GM23248 (cell line): ENCODE data around the gene LCE1C. TPM values are rescaled to one million over a fixed set of nuclear protein-coding genes. Genes with fewer than 3 reads are reported as not detected.

Experiments
- DNase-seq: peaks from one replicate; pipeline ENCODE4 v3.0.0-alpha.2; 2015
- H2AFZ ChIP-seq: fragments of 200-600 bp; sonication (generic); 2 replicates; pipeline ENCODE4 v1.6.1; 2016; ENCODE audit warnings: antibody characterized with exemption
- H3F3A ChIP-seq: fragments of 200-600 bp; sonication (generic); 2 replicates; pipeline ENCODE4 v1.6.1; 2016; ENCODE audit warnings: mild to moderate bottlenecking, antibody characterized with exemption, mixed run types; ENCODE audit not compliant: insufficient read depth
- H3K27ac ChIP-seq: fragments of 200-600 bp; sonication (generic); 2 replicates; pipeline ENCODE4 v1.5.1; 2016; ENCODE audit warnings: mild to moderate bottlenecking
- H3K27me3 ChIP-seq: fragments of 200-600 bp; sonication (generic); replicated peaks from 2 replicates; pipeline ENCODE4 v1.6.1; 2016; ENCODE audit warnings: mild to moderate bottlenecking; ENCODE audit not compliant: insufficient read depth
- H3K36me3 ChIP-seq: fragments of 200-600 bp; sonication (generic); 2 replicates; pipeline ENCODE4 v1.6.1; 2016; ENCODE audit warnings: low read depth, mild to moderate bottlenecking
- H3K4me1 ChIP-seq: fragments of 200-600 bp; sonication (generic); 2 replicates; pipeline ENCODE4 v1.6.1; 2016; ENCODE audit warnings: mild to moderate bottlenecking; ENCODE audit not compliant: insufficient read depth
- H3K4me2 ChIP-seq: fragments of 200-600 bp; sonication (generic); one replicate; pipeline ENCODE4 v1.6.1; 2016; ENCODE audit warnings: mild to moderate bottlenecking; ENCODE audit not compliant: unreplicated experiment
- H3K4me3 ChIP-seq: fragments of 200-600 bp; sonication (generic); 2 replicates; pipeline ENCODE4 v1.5.1; 2016; ENCODE audit warnings: mild to moderate bottlenecking
- H3K79me2 ChIP-seq: fragments of 200-600 bp; sonication (generic); 2 replicates; pipeline ENCODE4 v1.6.1; 2016; ENCODE audit warnings: mild to moderate bottlenecking; ENCODE audit not compliant: insufficient read depth
- H3K9ac ChIP-seq: fragments of 200-600 bp; sonication (generic); 2 replicates; pipeline ENCODE4 v1.6.1; 2016; ENCODE audit warnings: mild to moderate bottlenecking
- H3K9me2 ChIP-seq: fragments of 200-600 bp; sonication (generic); 2 replicates; pipeline ENCODE4 v1.6.1; 2016; ENCODE audit warnings: mixed run types, mild to moderate bottlenecking, moderate library complexity; ENCODE audit not compliant: insufficient read depth
- H3K9me3 ChIP-seq: fragments of 200-600 bp; sonication (generic); one replicate; pipeline ENCODE4 v1.6.1; 2017; ENCODE audit warnings: low read depth
- H4K20me1 ChIP-seq: fragments of 200-600 bp; sonication (generic); 2 replicates; pipeline ENCODE4 v1.6.0; 2016; ENCODE audit not compliant: insufficient read depth
- EZH2 ChIP-seq: fragments of 200-600 bp; sonication (generic); IDR thresholded peaks from 2 replicates; pipeline ENCODE4 v1.6.1; 2018; ENCODE audit warnings: antibody characterized with exemption, mild to moderate bottlenecking; ENCODE audit not compliant: insufficient read depth, poor library complexity, severe bottlenecking
- EZH2phosphoT487 ChIP-seq: fragments of 200-600 bp; sonication (generic); IDR thresholded peaks from 2 replicates; pipeline ENCODE4 v1.6.1; 2018; ENCODE audit warnings: antibody characterized with exemption, moderate library complexity, mild to moderate bottlenecking, low read depth; ENCODE audit not compliant: insufficient read depth
- WGBS, 2 experiments: methylation state at CpG; one replicate each; pipeline ENCODE4 v1.1.6; 2015 to 2017; ENCODE audit warnings: low lambda C conversion rate in 2 of 2, low coverage in 1 of 2; ENCODE audit errors: missing lambda C conversion rate in 2 of 2; 5-methylcytosine and 5-hydroxymethylcytosine counted together
- in situ Hi-C: fragments of 300-500 bp; cut with MboI; formaldehyde crosslinking; loops from 2 replicates; pipeline ENCODE4 v1.15.0; 2020
- polyA plus RNA-seq: library from polyadenylated mRNA; unstranded; fragments of >200 nt; fragmentation: Nextera tagmentation; extraction: Ambion mirVana; gene quantifications from 2 replicates; pipeline ENCODE4 v1.2.1, GENCODE V29; 2016
- total RNA-seq: library from RNA; depleted of rRNA; stranded (reverse); fragments of >200 nt; shearing (Covaris generic); gene quantifications from 2 replicates; pipeline ENCODE4 v1.2.3, GENCODE V29; 2014

The LCE1C gene
- total and polyA plus RNA-seq, 2 experiments from 2014 or later: not detected

GRCh38 chr1:152768847-152769533, 37.5 kb downstream of the LCE1C start:
- Histone ChIP-seq H3K36me3 (no peaks in the 10 kb centered on the region), H3K4me2 (peak overlapping the region; percentile 21), H3K9me2 (no peaks in the 10 kb centered on the region), H3F3A (peaks cover 18% of the 10 kb centered on the region), H4K20me1 (no peaks in the 10 kb centered on the region), H3K4me3 (no peak overlapping the region), H3K79me2 (no peaks in the 10 kb centered on the region), H3K4me1 (peaks cover 27% of the 10 kb centered on the region), H3K9ac (peak overlapping the region; percentile 43; the same call in 1 of the 2 replicates), H2AFZ (peak overlapping the region; percentile 20), H3K27me3 (no peaks in the 10 kb centered on the region), H3K27ac (peak overlapping the region; percentile 77), H3K9me3 (no peaks in the 10 kb centered on the region)
- in situ Hi-C loops: no loop called here
- TF ChIP-seq EZH2phosphoT487: no peak
- no peak for TF ChIP-seq EZH2
- WGBS, 2 experiments: 19 to 20% methylated on average over 8 of the region's 8 CpGs
- DNase-seq: peak; percentile 84

GRCh38 chr1:152761609-152762213, 44.7 kb downstream of the LCE1C start:
- H3K9ac ChIP-seq: no peak overlapping the region
- peak; percentile 63 for DNase-seq

GRCh38 chr1:152760551-152761190, 45.8 kb downstream of the LCE1C start:
- Histone ChIP-seq H3K79me2 (no peaks in the 10 kb centered on the region), H3K4me2 (no peak overlapping the region), H4K20me1 (no peaks in the 10 kb centered on the region), H3K27ac (no peak overlapping the region), H3K4me1 (peaks cover 21% of the 10 kb centered on the region; the same call in 1 of the 2 replicates), H3K4me3 (no peak overlapping the region), H3K36me3 (no peaks in the 10 kb centered on the region), H3K9me2 (no peaks in the 10 kb centered on the region), H3K9ac (no peak overlapping the region), H3K9me3 (no peaks in the 10 kb centered on the region), H3F3A (peaks cover 14% of the 10 kb centered on the region; the same call in 1 of the 2 replicates), H3K27me3 (no peaks in the 10 kb centered on the region), H2AFZ (no peak overlapping the region)
- DNase-seq: no peak
- TF ChIP-seq EZH2: no peak
- TF ChIP-seq EZH2phosphoT487: no peak
- in situ Hi-C loops: no loop called here
- WGBS, 2 experiments: 80 to 84% methylated on average over 29 to 31 of the region's 31 CpGs

More at GRCh38 chr1:152761609-152762213, 44.7 kb downstream of the LCE1C start:
- Histone ChIP-seq H3K9me3 (no peaks in the 10 kb centered on the region), H2AFZ (peak overlapping the region; percentile 44; the same call in 1 of the 2 replicates), H3K27ac (no peak overlapping the region), H3K4me2 (no peak overlapping the region), H4K20me1 (no peaks in the 10 kb centered on the region), H3K27me3 (no peaks in the 10 kb centered on the region), H3F3A (peaks cover 14% of the 10 kb centered on the region; the same call in 1 of the 2 replicates), H3K36me3 (no peaks in the 10 kb centered on the region), H3K4me3 (no peak overlapping the region), H3K9me2 (no peaks in the 10 kb centered on the region), H3K4me1 (peaks cover 21% of the 10 kb centered on the region; the same call in 1 of the 2 replicates), H3K79me2 (no peaks in the 10 kb centered on the region)
- TF ChIP-seq EZH2: no peak
- no peak for TF ChIP-seq EZH2phosphoT487
- in situ Hi-C loops: no loop called here
- WGBS, 2 experiments: 36 to 41% methylated on average over 3 of the region's 3 CpGs

- Histone ChIP-seq H3K4me1 (peaks cover 21% of the 10 kb centered on the region; the same call in 1 of the 2 replicates), H2AFZ (no peak overlapping the region), H3K9me2 (no peaks in the 10 kb centered on the region), H3K27me3 (no peaks in the 10 kb centered on the region), H3K4me3 (no peak overlapping the region), H3K9ac (no peak overlapping the region), H3F3A (peaks cover 14% of the 10 kb centered on the region; the same call in 1 of the 2 replicates), H3K27ac (no peak overlapping the region), H4K20me1 (no peaks in the 10 kb centered on the region), H3K36me3 (no peaks in the 10 kb centered on the region), H3K79me2 (no peaks in the 10 kb centered on the region), H3K4me2 (no peak overlapping the region), H3K9me3 (no peaks in the 10 kb centered on the region)
- DNase-seq: no peak
- 75 to 80% methylated on average over 8 of the region's 8 CpGs for WGBS, 2 experiments
- TF ChIP-seq EZH2phosphoT487 (no peak), EZH2 (no peak)
- in situ Hi-C loops: no loop called here
Observed at GRCh38 chr1:152759453-152760173, 46.8 kb downstream of the LCE1C start.
